ENCODE data around the gene SMG1. TPM values are rescaled to one million over a fixed set of nuclear protein-coding genes. Genes with fewer than 3 reads are reported as not detected.
"Not testable (repeated sequence)": the region's sequence is repeated elsewhere in the genome, so short reads cannot be mapped to it uniquely, and the experiment has no call there.

The SMG1 gene
- total RNA-seq, 1 experiment from 2014 or later = 96.4 TPM

DNA sequence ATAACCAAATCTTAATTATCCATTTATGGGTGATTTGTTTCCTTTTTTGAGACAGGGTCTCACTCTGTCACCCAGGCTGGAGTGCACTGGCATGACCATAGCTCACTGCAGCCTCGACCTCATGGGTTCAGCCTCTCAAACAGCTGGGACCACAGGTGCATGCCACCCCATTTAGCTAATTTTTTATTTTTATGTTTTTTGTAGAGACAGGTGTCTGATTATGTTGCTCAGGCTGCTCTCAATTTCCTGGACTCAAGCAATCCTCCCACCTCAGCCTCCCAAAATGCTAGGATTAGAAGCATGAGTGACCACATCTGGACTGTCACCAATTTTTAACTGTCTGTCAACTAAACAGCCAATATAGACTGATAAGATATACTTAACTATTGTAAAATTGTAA, 25.0 kb downstream of the SMG1 start:
- H4K91ac ChIP-seq (ENCODE audit: insufficient read length, low read depth, low read length); H3K4me1 ChIP-seq (ENCODE audit: insufficient read depth, low read length); H3K23ac ChIP-seq (ENCODE audit: insufficient read length, low read depth, low read length); H3K36me3 Mint-ChIP-seq (ENCODE audit: insufficient read depth in 1 of 3, low read depth in 3 of 3); H3K14ac ChIP-seq (ENCODE audit: insufficient read depth, low read length); H2BK120ac ChIP-seq (ENCODE audit: low read depth, low read length, poor library complexity, severe bottlenecking); H3K9me3 Mint-ChIP-seq; DNase-seq; H3K9me3 ChIP-seq (ENCODE audit: control insufficient read depth, low read depth, low read length); H3K4ac ChIP-seq (ENCODE audit: low read depth, low read length); H3K79me2 ChIP-seq (ENCODE audit: insufficient read depth, low read length); H3K27me3 ChIP-seq (ENCODE audit: insufficient read depth, low read length); H3K4me3 Mint-ChIP-seq; H3K27ac Mint-ChIP-seq; H3K27ac ChIP-seq (ENCODE audit: insufficient read length, low read depth, low read length); H3K23me2 ChIP-seq (ENCODE audit: insufficient read length, low read depth, low read length, poor library complexity, severe bottlenecking); H3K18ac ChIP-seq (ENCODE audit: insufficient read length, low read depth, low read length); H4K20me1 ChIP-seq (ENCODE audit: control insufficient read depth, insufficient read depth, insufficient read length); H3T11ph ChIP-seq (ENCODE audit: low read length); H2BK12ac ChIP-seq (ENCODE audit: insufficient read length, low read depth, low read length); H3K27me3 Mint-ChIP-seq (ENCODE audit: low read depth); H2BK5ac ChIP-seq (ENCODE audit: insufficient read length, low read length); H3K4me2 ChIP-seq (ENCODE audit: insufficient read depth, insufficient read length, low read length); H4K5ac ChIP-seq (ENCODE audit: insufficient read length, low read depth, low read length); H2BK15ac ChIP-seq (ENCODE audit: low read depth, low read length); H4K8ac ChIP-seq (replicated peaks; ENCODE audit: insufficient read length, low read depth, low read length); H3K56ac ChIP-seq (ENCODE audit: insufficient read length, low read depth, low read length); H2BK20ac ChIP-seq (ENCODE audit: low read depth, low read length, poor library complexity, severe bottlenecking); H2AK5ac ChIP-seq (ENCODE audit: insufficient read length, low read length); H2AFZ ChIP-seq (ENCODE audit: low read length); H3K9ac ChIP-seq (ENCODE audit: extremely low read depth, insufficient read length, low read length); H3K79me1 ChIP-seq (ENCODE audit: insufficient read depth, low read depth, low read length, poor library complexity, severe bottlenecking): not testable (repeated sequence)
- no CpG with 5 or more reads among the region's 1 CpG for WGBS (ENCODE audit: extremely low coverage, insufficient read length, low lambda C conversion rate)
- peaks cover 12 to 14% of the 10 kb centered on the region in 2 experiments for H3K4me1 Mint-ChIP-seq

DNA sequence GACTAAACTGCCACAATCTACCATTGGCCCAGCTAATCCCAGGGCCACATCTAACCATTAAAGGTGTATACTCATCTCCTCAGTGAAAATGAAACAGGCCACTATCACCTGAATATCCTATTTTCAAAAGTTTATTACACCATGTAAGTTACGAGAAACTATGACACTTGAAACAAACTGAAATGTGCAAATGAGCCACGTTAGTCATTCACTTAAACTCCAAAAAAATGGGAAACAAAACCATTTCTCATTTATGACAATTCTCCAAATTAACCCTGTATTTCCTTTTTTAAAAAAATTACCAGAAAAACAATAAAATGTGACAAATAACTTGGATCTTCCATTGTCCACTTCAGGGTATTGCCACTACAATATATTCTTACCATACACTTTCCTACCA, 41.8 kb downstream of the SMG1 start:
- WGBS (ENCODE audit: extremely low coverage, insufficient read length, low lambda C conversion rate) = no CpG with 5 or more reads among the region's 2 CpGs

More for the DNA sequence above, 41.8 kb downstream of the SMG1 start:
- H3K79me1 ChIP-seq (ENCODE audit: insufficient read depth, low read depth, low read length, poor library complexity, severe bottlenecking); H2BK120ac ChIP-seq (ENCODE audit: low read depth, low read length, poor library complexity, severe bottlenecking); H3K23ac ChIP-seq (ENCODE audit: insufficient read length, low read depth, low read length); H3K14ac ChIP-seq (ENCODE audit: insufficient read depth, low read length); H3K9me3 Mint-ChIP-seq; H2BK15ac ChIP-seq (ENCODE audit: low read depth, low read length); H3K4me1 Mint-ChIP-seq; H3K9me3 ChIP-seq (ENCODE audit: control insufficient read depth, low read depth, low read length); H4K20me1 ChIP-seq (ENCODE audit: control insufficient read depth, insufficient read depth, insufficient read length); H3K9ac ChIP-seq (ENCODE audit: extremely low read depth, insufficient read length, low read length); H3T11ph ChIP-seq (ENCODE audit: low read length); H2BK5ac ChIP-seq (ENCODE audit: insufficient read length, low read length); H2AFZ ChIP-seq (ENCODE audit: low read length); H4K5ac ChIP-seq (ENCODE audit: insufficient read length, low read depth, low read length); H3K27ac ChIP-seq (ENCODE audit: insufficient read length, low read depth, low read length); H3K18ac ChIP-seq (ENCODE audit: insufficient read length, low read depth, low read length); H3K56ac ChIP-seq (ENCODE audit: insufficient read length, low read depth, low read length); H2AK5ac ChIP-seq (ENCODE audit: insufficient read length, low read length); DNase-seq; H3K27me3 Mint-ChIP-seq (ENCODE audit: low read depth); H3K27ac Mint-ChIP-seq; H3K79me2 ChIP-seq (ENCODE audit: insufficient read depth, low read length); H3K27me3 ChIP-seq (ENCODE audit: insufficient read depth, low read length); H3K4ac ChIP-seq (ENCODE audit: low read depth, low read length); H3K4me2 ChIP-seq (ENCODE audit: insufficient read depth, insufficient read length, low read length); H3K4me3 Mint-ChIP-seq; H4K91ac ChIP-seq (ENCODE audit: insufficient read length, low read depth, low read length); H3K23me2 ChIP-seq (ENCODE audit: insufficient read length, low read depth, low read length, poor library complexity, severe bottlenecking); H3K4me1 ChIP-seq (ENCODE audit: insufficient read depth, low read length); H2BK20ac ChIP-seq (ENCODE audit: low read depth, low read length, poor library complexity, severe bottlenecking); H2BK12ac ChIP-seq (ENCODE audit: insufficient read length, low read depth, low read length); H4K8ac ChIP-seq (replicated peaks; ENCODE audit: insufficient read length, low read depth, low read length): not testable (repeated sequence)
- peaks cover 9 to 45% (median 44%) of the 10 kb centered on the region in 3 experiments; a peak in 6 of 7 replicates for H3K36me3 Mint-ChIP-seq (ENCODE audit: insufficient read depth in 1 of 3, low read depth in 3 of 3)
